HG02571 (cell line): Measurements from ENCODE around the gene PCSK5.
"Not testable (repeated sequence)": the region's sequence is repeated elsewhere in the genome, so short reads cannot be mapped to it uniquely, and the experiment has no call there.

Experiments
- ATAC-seq: cut with Tn5 transposase; IDR thresholded peaks from one replicate; pipeline ENCODE4 v1.9.1; 2021; ENCODE audit warnings: mild to moderate bottlenecking, moderate library complexity; ENCODE audit not compliant: unreplicated experiment

PCSK5 gene

GRCh38 chr9:76296561-76297310, 406.3 kb downstream of the PCSK5 start:
- no peak for ATAC-seq

DNA sequence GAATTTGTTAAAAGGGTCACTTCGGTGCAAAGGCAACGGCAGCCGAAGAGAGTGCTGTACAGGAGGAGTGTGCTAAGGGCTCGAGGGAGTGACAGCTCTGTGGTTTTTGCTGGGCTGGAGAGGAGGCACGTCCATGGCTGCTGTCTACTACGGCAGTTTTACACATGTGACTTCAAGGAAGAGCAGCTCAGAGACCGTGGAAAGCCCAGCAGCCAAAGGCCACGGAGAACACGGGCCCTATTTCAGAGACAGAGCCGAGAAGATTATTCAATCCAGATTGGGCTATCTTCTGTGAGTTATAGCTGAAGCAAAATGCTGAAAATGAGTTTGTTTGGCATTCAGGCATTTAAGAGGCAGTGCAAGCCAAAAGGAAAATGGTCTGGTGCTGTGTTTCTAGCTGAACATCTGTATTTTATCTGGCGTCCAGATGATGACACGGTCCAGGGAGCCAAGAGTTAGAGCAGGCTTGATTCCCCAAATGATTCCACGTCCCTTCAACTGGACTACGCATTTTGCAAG, 407.3 kb downstream of the PCSK5 start:
- no peak for ATAC-seq

DNA sequence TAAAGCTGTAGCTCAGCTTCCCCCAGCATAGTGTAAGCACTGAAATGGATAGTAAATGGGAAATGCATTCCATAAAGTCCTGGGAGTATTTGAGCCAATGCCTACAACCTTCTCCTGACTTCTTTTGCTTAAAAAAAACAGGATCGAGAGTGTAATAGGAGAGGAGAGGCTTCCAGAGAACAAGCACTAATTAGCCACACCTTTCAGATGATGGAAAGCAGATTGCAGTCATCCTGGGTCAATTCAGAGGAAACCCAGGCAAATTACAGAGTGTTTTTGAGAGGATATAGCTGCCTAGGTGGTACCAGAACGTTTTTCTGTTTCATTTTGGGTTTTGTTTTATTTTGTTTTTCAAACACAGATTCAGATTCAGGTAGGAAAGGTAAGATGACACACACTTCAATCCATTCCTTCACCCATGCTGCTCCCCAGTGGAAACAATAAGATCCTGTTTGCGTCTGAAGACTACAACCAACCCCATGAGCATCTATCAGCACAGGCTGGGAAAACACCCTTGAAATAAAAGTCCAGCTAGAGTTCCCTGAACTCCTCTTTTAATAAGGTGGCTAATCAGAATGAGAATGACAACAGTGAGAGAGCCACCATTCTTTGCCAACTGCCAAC, 408.2 kb downstream of the PCSK5 start:
- ATAC-seq: no peak

DNA sequence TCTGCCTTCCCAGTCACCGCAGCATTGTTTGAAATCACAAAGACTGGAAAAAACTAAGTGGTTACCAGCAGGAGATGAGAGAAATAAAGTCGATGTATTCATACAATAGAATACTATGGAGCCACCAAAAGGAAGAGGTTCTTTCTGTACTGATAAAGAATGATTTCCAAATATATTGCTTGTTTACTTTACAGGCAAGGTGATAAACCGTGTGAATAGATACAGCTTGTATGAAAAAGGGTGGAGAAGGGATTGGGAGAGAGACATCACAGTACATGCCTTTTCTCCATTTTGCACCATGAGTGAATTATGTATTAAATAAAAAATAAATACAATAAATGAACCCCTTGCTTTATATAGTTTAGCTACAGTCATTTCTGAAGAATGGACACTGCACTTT, 412.1 kb downstream of the PCSK5 start:
- no peak for ATAC-seq

DNA sequence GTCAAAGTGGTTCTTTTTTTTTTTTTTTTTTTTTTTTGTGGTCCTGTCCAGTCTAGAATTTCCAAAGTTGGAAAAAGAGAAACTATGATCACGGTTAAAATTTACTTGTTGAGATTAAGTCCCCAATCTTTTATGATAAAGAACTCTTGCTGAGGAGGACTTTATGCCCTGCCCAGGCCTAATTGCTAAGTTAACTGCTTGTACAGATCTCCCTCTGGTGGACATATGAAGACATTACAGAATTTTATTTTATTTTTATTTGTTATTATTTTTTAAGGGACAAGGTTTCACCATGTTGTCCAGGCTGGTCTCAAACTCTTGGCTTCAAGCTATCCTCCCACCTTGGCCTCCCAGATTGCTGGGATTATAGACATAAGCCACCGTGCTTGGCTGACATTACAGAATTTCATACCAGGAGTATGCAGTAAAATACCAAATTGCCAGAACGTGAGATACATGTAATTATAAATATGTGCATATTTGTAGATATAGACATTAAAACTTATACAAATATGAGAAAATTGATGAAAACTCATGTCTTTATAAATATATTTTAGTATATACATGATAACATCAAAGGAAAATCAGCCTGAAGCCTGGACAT, 412.6 kb downstream of the PCSK5 start:
- no peak for ATAC-seq

DNA sequence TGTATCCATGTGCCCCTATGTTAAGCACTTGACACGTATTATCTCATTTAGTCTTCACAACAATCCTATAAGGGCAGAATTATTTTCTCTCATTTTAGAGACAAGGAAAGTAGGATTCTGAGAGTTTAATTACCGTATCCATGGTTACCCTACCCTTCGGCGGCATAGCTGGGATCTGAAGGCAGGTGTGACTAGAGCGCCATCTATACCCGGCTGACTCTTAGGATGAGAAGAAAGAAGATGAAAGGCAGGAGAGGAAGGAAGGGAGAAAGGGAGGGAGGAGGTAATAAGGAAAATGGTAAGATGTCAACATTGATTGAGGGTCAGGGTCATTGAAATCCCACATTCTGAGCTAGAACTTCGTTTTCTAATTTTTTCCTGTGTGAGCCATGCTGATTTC, 416.6 kb downstream of the PCSK5 start:
- not testable (repeated sequence) for ATAC-seq

GRCh38 chr9:76310577-76310976, 420.1 kb downstream of the PCSK5 start:
- ATAC-seq: no peak

- ATAC-seq: no peak
These were observed 420.5 kb downstream of the PCSK5 start for GRCh38 chr9:76310991-76311390.

DNA sequence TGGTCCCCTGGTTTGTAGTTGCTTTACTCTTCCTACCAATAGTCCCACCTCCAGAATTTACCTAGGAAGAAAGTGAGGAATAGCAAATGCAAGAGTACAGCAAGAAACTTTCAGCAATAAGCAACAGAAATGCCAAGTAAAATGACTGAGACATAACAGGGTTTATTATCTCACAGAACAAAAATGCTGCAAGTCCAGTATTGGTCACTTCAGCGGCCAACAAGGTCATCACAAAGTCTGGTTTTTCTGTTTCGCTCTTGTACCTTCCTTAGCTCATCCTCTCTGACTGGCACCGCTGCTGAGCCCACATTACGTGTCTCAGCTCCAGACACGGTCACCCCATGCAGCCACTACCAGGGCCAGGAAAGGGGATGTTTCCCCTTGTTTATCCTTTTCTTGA, 421.1 kb downstream of the PCSK5 start:
- ATAC-seq: no peak

DNA sequence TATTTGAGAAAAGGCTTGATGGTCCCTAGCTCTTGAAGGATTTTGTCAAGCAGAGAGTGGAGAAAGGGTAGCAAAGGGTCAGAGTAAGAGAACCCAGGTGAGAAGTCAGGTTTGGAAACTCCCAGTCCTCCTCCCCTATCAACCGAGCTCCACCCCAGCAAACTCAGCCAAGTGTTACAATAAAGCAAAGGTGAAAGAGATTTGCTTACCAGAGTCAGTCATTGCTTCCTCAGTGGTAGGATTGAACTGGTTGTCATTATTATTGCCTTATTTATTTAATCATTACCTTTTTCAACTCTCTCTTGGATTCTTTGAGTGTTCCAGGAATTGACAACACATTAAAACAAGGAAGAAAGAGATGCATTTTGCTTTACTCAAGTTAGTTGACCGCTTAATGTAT, 423.3 kb downstream of the PCSK5 start:
- ATAC-seq: no peak

GRCh38 chr9:76314321-76314720, 423.8 kb downstream of the PCSK5 start:
- ATAC-seq: no peak

DNA sequence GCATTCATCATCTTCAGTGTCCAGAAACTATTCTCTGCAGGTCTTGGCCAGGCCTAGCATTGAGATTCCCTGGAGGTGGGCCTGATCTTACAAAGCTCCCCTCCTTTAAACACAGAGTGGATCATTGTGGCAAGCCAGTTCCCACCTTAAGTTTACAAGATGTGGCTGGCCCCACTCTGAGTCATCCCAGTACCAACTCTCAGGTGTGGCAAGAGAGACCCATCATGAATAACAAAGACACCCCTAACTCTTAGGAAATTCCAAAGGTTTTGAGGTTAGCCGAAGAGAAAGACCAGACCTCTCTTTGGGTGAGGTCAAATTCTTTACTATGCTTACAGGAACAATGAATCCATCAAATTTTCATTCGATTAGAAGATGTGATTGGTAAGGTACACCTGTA, 425.6 kb downstream of the PCSK5 start:
- no peak for ATAC-seq

GRCh38 chr9:76319466-76319865, 429.0 kb downstream of the PCSK5 start:
- ATAC-seq: not testable (repeated sequence)

DNA sequence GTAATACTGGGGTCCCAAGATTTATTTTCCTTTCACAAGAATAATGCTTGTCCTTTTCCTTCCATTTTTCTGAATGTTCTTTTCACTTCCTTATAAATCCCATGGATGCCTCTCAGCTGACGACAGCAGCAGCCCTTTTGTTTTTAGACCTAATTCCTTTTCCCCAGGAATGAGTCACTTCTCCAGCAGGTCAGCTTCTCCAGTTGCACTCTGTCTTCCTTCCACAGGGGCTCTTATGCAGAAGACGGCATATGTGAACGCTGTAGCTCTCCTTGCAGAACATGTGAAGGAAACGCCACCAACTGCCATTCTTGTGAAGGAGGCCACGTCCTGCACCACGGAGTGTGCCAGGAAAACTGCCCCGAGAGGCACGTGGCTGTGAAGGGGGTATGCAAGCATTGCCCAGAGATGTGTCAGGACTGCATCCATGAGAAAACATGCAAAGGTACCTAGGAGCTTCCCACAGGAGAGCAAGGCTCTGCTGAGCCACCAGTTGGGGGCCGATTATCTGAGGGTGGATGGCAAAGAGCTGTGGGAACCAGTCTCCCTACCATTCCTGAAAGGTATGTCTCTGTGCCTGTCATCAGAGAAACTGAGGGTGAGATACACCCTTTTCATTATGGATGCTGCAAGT, 430.8 kb downstream of the PCSK5 start:
- ATAC-seq: no peak

DNA sequence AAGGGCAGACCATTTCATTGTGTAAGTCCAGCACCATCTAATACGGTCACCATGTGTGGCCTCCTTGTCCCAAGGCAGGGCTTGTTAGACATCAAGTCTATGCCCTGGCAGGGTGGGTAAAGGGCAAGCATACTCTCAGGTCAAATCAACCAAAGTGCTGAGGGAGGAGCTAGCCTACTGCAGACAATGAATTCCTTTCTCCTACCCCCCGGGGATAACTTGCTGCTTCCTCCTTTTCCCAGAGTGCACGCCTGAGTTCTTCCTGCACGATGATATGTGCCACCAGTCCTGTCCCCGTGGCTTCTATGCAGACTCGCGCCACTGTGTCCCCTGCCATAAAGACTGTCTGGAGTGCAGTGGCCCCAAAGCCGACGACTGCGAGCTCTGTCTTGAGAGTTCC, 432.3 kb downstream of the PCSK5 start:
- ATAC-seq: no peak

DNA sequence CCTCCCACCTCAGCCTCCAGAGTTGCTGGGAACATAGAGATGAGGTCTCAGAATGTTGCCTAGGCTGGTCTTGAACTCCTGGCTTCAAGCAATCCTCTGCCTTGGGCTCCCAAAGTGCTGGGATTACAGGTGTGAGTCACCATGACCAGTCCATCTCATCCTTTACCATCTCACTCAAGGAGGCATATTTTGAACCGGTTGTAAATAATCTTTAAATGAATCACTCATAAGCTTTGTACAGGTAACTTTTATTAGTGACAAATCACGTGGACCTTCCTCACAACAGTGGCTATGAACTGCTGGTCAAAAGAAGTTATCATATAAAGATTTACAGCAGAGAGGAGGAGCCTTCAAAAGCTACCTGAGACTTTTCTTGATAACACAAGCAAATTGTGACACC, 433.0 kb downstream of the PCSK5 start:
- no peak for ATAC-seq

GRCh38 chr9:76324030-76324429, 433.6 kb downstream of the PCSK5 start:
- ATAC-seq: not testable (repeated sequence)

DNA sequence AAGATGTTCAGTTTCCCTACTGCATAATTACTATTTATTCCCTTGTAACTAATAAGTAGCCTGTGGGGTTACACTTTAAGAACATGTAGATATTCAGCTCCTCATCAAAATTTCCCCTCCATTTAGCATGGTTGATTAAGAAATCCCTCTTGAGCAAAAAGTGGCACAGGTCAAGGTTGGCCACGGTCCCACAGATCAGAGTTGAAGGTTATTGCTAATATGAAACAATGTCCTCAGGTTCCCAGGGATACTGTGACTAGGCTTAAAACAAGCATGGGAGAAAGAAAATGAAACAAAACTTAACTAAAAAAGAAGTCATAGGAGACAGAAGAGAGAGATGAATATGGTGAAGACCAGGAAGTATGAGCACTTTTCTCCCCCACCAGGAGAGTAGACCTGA, 439.6 kb downstream of the PCSK5 start:
- ATAC-seq: no peak

DNA sequence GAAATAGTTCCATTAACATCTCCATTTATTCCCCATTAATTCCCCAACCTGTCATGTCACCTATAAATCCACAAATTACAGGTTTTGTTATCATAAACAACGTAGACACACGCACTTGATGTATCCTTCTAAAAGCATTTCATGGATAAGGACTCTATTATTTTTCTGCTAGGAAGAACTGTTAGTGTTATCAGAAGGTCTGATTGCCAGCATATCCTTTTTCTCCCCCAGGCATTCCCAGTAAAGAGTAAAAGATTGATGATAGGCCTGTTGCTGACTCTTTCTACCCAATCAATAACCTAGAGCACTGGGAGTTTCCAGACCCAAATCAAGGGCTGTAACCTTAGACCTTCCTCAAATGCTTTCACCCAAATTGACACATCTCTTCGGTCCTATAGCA, 442.9 kb downstream of the PCSK5 start:
- ATAC-seq: no peak

- no peak for ATAC-seq
These were observed 443.5 kb downstream of the PCSK5 start for GRCh38 chr9:76333964-76334363.

DNA sequence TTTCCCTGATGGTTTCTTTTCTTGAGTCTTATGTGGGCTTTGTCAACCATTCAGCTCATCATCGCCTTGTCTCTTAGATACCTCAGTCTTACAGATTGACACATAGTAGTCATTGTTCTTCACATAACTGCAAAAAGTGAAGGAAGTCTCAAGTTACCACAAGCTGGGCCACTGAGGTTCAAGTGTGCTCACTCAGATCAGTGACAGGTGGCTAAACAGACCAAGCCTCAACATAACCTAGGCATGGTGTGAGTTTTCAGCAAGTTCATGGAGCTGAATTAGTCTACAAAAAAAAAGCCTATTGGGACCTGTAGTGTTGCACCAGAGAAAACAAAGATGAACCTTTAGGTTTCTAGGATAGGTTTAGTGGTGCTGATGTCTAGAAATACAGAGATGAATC, 445.6 kb downstream of the PCSK5 start:
- ATAC-seq: no peak

DNA sequence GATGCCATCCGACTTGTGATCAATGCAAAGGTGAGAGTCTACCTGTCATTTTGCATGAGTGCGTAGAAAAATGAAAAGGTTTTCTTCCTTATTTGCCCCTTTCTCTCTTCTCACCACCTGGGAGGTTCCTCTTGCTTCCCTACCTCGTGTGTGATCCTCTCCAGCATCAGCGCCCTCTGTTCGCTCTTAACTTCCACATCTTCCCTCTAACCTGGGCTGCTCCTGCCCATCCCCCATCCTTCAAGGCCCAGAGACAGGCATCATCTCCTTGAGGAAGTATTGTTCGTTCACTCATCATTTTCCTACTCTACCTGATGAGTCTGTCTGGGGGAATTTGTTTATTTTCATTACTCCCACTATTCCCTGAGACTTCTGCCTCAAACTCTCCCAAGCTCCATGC, 447.9 kb downstream of the PCSK5 start:
- no peak for ATAC-seq
